ENCODE data around the gene SMIM45.

Gene SMIM45

GRCh38 chr22:41913040-41913719, 38.8 kb upstream of the SMIM45 start:
- CTCF ChIA-PET (ENCODE audit: partially characterized antibody): interaction anchor here (0.9 to 1.3 kb wide), 4 partner anchors 9 to 216 kb away, joined by 3 to 5 read pairs (median 4); no protein-coding TSS in a partner anchor
- peak overlapping the region; percentile 39 to 68; a peak in 2 of 4 replicates for H3K4me2 ChIP-seq (ENCODE audit: insufficient read depth in 1 of 2, low read depth in 2 of 2, low read length in 2 of 2)
- H3K4ac ChIP-seq (replicated peaks; ENCODE audit: insufficient read length, low read depth, low read length): no peak overlapping the region
- H3K56ac ChIP-seq (replicated peaks; ENCODE audit: insufficient read length, low read depth, low read length): no peak overlapping the region
- DNase-seq (ENCODE audit: low read depth in 1 of 2, low spot score in 2 of 2) (no peak), FAIRE-seq (no peak)
- H3K9ac ChIP-seq (replicated peaks in 1 of 4; ENCODE audit: extremely low read depth in 1 of 4, low read depth in 3 of 4, low read length in 3 of 4): no peak overlapping the region
- H2BK5ac ChIP-seq (ENCODE audit: low read depth, low read length): no peak overlapping the region
- H2AK5ac ChIP-seq (ENCODE audit: low read depth, low read length): peak overlapping the region; percentile 70; the same call in 1 of the 2 replicates
- H2BK15ac ChIP-seq (ENCODE audit: low read length): peak overlapping the region; percentile 72; the same call in 1 of the 2 replicates
- H3K79me2 ChIP-seq (ENCODE audit: control insufficient read depth in 1 of 2, insufficient read depth in 2 of 2, low read length in 2 of 2): no peaks in the 10 kb centered on the region
- no peak overlapping the region for H4K5ac ChIP-seq (ENCODE audit: insufficient read length, low read depth, low read length)
- H2BK120ac ChIP-seq (replicated peaks; ENCODE audit: low read depth, low read length): no peak overlapping the region
- peaks cover 0 to 16% (median 0%) of the 10 kb centered on the region in 4 experiments; a peak in 1 of 8 replicates for H3K36me3 ChIP-seq (ENCODE audit: control insufficient read depth in 2 of 4, insufficient read depth in 4 of 4, low read length in 3 of 4)
- no peak overlapping the region for H3K14ac ChIP-seq (ENCODE audit: insufficient read length)
- H3K23me2 ChIP-seq (ENCODE audit: low read depth, low read length): peaks cover 10% of the 10 kb centered on the region; the same call in 1 of the 2 replicates
- WGBS, 2 experiments (ENCODE audit: extremely low coverage in 1 of 2, insufficient coverage in 1 of 2, insufficient read length in 1 of 2, insufficient replicate concordance in 2 of 2, low coverage in 1 of 2, low lambda C conversion rate in 2 of 2, missing lambda C conversion rate in 1 of 2): 70% methylated on average over 9 of the region's 11 CpGs; no CpG with 5 or more reads in 1 of the 2 experiments
- peak overlapping the region in 1 of 4 experiments; percentile 15; a peak in 1 of 8 replicates for H3K4me3 ChIP-seq (ENCODE audit: extremely low read depth in 1 of 4, insufficient read depth in 2 of 4, low read depth in 3 of 4, low read length in 4 of 4)
- peaks cover 0 to 25% (median 12%) of the 10 kb centered on the region in 4 experiments; a peak in 6 of 7 replicates for H3K4me1 ChIP-seq (replicated peaks in 1 of 4; ENCODE audit: control insufficient read depth in 3 of 4, insufficient read depth in 4 of 4, low read length in 3 of 4)
- no peak overlapping the region; the same call in 1 of the 2 replicates for H3K18ac ChIP-seq (ENCODE audit: extremely low read depth, low read length)
- H2AFZ ChIP-seq (ENCODE audit: low read length): no peak overlapping the region
- peaks cover 77 to 98% (median 94%) of the 10 kb centered on the region in 4 experiments for H3K27me3 ChIP-seq (replicated peaks in 1 of 4; ENCODE audit: control insufficient read depth in 3 of 4, extremely low read depth in 1 of 4, insufficient read depth in 3 of 4, low read length in 3 of 4)
- no peak overlapping the region for H4K8ac ChIP-seq (ENCODE audit: extremely low read depth, insufficient read depth, low read length)
- H3K9me3 ChIP-seq (ENCODE audit: insufficient read depth in 2 of 2, low read depth in 1 of 2, low read length in 1 of 2): no peaks in the 10 kb centered on the region; a peak in 1 of 4 replicates
- no peaks in the 10 kb centered on the region for H3K79me1 ChIP-seq (ENCODE audit: low read depth, low read length)
- peak overlapping the region; percentile 39; the same call in 1 of the 2 replicates for H2BK12ac ChIP-seq (ENCODE audit: low read depth, low read length)
- peaks cover 13 to 28% of the 10 kb centered on the region in 2 experiments for H4K20me1 ChIP-seq (replicated peaks in 1 of 2; ENCODE audit: control insufficient read depth in 1 of 2, insufficient read depth in 2 of 2, low read length in 2 of 2)
- H3K23ac ChIP-seq (ENCODE audit: insufficient read length): no peak overlapping the region
- no peak overlapping the region for H2BK20ac ChIP-seq (ENCODE audit: low read length)
- no peak overlapping the region for H3K27ac ChIP-seq (ENCODE audit: low read depth, low read length)
- H4K91ac ChIP-seq (replicated peaks; ENCODE audit: insufficient read length, low read length): no peak overlapping the region
- POLR2A ChIA-PET (ENCODE audit: partially characterized antibody): interaction anchor here (0.7 to 1.3 kb wide), 4 partner anchors 13 to 33 kb away, joined by 3 to 4 read pairs (median 4); partner anchors contain the start of genes CENPM and TNFRSF13C
- TF ChIP-seq CHD2 (IDR thresholded peaks at IDR 0.05; ENCODE audit: low read length): no peak
- TF ChIP-seq SP4 (IDR thresholded peaks at IDR 0.05; ENCODE audit: low read length): no peak
- TF ChIP-seq SIX5 (IDR thresholded peaks at IDR 0.05; ENCODE audit: low read depth, low read length): no peak
- no peak for TF ChIP-seq BCL11A (IDR thresholded peaks at IDR 0.05; ENCODE audit: low read depth in 2 of 2, low read length in 2 of 2)
- no peak for TF ChIP-seq SIRT6 (IDR thresholded peaks at IDR 0.05; ENCODE audit: low read length)
- no peak for TF ChIP-seq SP2 (IDR thresholded peaks at IDR 0.05; ENCODE audit: low read length)
- no peak for TF ChIP-seq CREB1 (IDR thresholded peaks at IDR 0.05)
- no peak for TF ChIP-seq HDAC6 (IDR thresholded peaks at IDR 0.05; ENCODE audit: low read depth, low read length)
- TF ChIP-seq KDM4A (IDR thresholded peaks at IDR 0.05; ENCODE audit: low read depth, low read length, severe bottlenecking): no peak
- no peak for TF ChIP-seq EP300 (IDR thresholded peaks at IDR 0.05; ENCODE audit: borderline replicate concordance in 1 of 2, low read depth in 2 of 2, low read length in 2 of 2)
- no peak for TF ChIP-seq FOSL1 (IDR thresholded peaks at IDR 0.05; ENCODE audit: insufficient read depth, low read depth, low read length)
- TF ChIP-seq PHF8 (conservative IDR thresholded peaks at IDR 0.05; ENCODE audit: low read depth, low read length): no peak
- TF ChIP-seq YY1 (IDR thresholded peaks at IDR 0.05; ENCODE audit: low read depth, low read length): no peak
- no peak for TF ChIP-seq SRF (IDR thresholded peaks at IDR 0.05; ENCODE audit: low read depth, low read length)

Data from H1 (cell line).